ENCODE results near the gene ATP6V0E2. TPM values are rescaled to one million over a fixed set of nuclear protein-coding genes. Genes with fewer than 3 reads are reported as not detected.

ATP6V0E2 gene
- 10 to 100 TPM; 17.9 to 55.1 (median 32.7) TPM for total RNA-seq

DNA sequence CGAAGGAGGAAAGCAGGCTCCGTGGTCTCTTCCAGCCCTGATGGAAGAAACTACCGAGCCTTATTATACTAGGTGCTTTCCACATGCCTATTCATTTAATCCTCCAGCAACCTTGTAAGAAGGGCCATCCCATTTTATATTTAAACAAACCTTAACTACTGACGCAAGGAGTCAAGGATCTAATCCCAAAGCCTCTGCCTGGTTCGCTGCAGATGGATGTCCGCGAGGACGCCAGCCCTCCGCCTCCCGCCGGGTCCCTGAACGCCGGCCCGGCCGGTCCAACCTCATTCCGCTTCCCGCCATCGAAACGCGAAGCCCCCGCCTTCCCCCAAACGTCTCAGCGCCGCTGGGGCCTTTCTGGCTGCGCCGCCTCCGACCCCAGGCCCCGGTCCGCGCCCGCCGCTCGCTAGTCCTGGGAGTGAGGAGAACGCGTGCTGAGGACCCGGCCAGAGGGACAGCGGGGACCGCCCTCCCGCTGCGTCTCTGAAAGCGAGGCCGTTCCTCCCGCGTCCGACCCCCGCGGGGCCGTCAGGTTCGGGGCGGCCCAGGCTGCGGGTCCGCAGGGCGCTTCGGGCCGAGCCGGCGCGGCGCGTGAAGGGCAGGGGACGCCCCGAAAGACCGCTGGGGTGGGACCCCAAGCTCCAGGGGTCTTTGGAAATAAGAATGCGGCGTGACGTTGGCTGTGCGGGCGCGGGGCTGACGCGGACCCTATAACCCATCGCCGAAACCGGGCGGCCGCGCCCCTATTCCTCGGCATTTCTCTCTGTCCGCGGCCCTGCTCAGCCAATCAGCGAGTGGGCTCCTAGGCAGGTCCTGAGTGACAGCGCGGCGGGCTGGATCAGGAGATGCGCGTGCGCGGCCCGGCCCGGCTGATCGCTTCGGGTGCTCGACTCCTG is at the start of gene ATP6V0E2:
Gene ATP6V0E2 (plus strand): TSS at position 896 of the 896 bp plus-strand sequence. CDS start 97 bp downstream, outside the sequence.
- H3K27me3 ChIP-seq: no peaks in the 10 kb centered on the region
- H3K27ac ChIP-seq (replicated peaks in 1 of 4): peak within 1 kb of the TSS; percentile 93 to 97 (median 96)
- peaks cover 22 to 33% (median 25%) of the 10 kb centered on the region in 4 donors for H3K4me1 ChIP-seq
- peak; percentile 98 for DNase-seq (ENCODE audit: extremely low spot score)
- peaks cover 0 to 29% (median 14%) of the 10 kb centered on the region in 4 donors for H3K36me3 ChIP-seq
- 2% methylated on average over 4 of the region's 93 CpGs for WGBS
- peak within 1 kb of the TSS; percentile 83 to 94 (median 92) for H3K4me3 ChIP-seq
- intact Hi-C loops (cut with DNase I): loop anchor here (5.0 kb wide), 1 partner anchor 36 kb away; the partner anchor contains the start of gene ZNF862
- TF ChIP-seq POLR2A (IDR thresholded peaks at IDR 0.05; ENCODE audit: low read depth) (no peak), EP300 (IDR thresholded peaks at IDR 0.05) (no peak), POLR2AphosphoS5 (IDR thresholded peaks at IDR 0.05) (peak; percentile 87 to 91)
- TF ChIP-seq, protein P1, sequence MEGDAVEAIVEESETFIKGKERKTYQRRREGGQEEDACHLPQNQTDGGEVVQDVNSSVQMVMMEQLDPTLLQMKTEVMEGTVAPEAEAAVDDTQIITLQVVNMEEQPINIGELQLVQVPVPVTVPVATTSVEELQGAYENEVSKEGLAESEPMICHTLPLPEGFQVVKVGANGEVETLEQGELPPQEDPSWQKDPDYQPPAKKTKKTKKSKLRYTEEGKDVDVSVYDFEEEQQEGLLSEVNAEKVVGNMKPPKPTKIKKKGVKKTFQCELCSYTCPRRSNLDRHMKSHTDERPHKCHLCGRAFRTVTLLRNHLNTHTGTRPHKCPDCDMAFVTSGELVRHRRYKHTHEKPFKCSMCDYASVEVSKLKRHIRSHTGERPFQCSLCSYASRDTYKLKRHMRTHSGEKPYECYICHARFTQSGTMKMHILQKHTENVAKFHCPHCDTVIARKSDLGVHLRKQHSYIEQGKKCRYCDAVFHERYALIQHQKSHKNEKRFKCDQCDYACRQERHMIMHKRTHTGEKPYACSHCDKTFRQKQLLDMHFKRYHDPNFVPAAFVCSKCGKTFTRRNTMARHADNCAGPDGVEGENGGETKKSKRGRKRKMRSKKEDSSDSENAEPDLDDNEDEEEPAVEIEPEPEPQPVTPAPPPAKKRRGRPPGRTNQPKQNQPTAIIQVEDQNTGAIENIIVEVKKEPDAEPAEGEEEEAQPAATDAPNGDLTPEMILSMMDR (IDR thresholded peaks at IDR 0.05): no peak
- no peaks in the 10 kb centered on the region for H3K9me3 ChIP-seq

DNA sequence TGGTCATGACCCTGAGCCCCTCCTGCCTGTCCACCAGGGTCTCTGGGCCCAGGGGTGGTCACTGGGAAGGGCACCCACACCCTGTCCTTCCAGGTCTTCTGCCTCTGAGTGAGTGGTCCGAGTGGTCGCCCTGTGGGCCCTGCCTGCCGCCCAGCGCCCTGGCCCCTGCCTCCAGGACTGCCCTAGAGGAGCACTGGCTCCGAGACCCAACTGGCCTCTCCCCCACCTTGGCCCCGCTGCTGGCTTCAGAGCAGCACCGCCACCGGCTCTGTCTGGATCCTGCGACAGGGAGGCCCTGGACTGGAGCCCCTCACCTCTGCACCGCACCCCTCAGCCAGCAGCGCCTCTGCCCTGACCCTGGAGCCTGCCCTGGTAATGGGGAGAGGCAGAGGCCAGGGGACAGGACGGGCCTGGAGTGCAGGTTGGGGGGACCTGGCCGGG is 49.4 kb upstream of the ATP6V0E2 start:
- no peak for DNase-seq (ENCODE audit: extremely low spot score)
- Histone ChIP-seq H3K27ac (replicated peaks in 1 of 4) (no peak overlapping the region), H3K9me3 (no peaks in the 10 kb centered on the region), H3K4me3 (no peak overlapping the region), H3K36me3 (no peaks in the 10 kb centered on the region), H3K4me1 (no peaks in the 10 kb centered on the region), H3K27me3 (no peaks in the 10 kb centered on the region)
- intact Hi-C loops (cut with DNase I): no loop called here
- no CpG with 5 or more reads among the region's 13 CpGs for WGBS
- TF ChIP-seq, protein P1 (IDR thresholded peaks at IDR 0.05): no peak
- no peak for TF ChIP-seq POLR2A (IDR thresholded peaks at IDR 0.05; ENCODE audit: low read depth)
- no peak for TF ChIP-seq EP300 (IDR thresholded peaks at IDR 0.05)
- TF ChIP-seq POLR2AphosphoS5 (IDR thresholded peaks at IDR 0.05): no peak

DNA sequence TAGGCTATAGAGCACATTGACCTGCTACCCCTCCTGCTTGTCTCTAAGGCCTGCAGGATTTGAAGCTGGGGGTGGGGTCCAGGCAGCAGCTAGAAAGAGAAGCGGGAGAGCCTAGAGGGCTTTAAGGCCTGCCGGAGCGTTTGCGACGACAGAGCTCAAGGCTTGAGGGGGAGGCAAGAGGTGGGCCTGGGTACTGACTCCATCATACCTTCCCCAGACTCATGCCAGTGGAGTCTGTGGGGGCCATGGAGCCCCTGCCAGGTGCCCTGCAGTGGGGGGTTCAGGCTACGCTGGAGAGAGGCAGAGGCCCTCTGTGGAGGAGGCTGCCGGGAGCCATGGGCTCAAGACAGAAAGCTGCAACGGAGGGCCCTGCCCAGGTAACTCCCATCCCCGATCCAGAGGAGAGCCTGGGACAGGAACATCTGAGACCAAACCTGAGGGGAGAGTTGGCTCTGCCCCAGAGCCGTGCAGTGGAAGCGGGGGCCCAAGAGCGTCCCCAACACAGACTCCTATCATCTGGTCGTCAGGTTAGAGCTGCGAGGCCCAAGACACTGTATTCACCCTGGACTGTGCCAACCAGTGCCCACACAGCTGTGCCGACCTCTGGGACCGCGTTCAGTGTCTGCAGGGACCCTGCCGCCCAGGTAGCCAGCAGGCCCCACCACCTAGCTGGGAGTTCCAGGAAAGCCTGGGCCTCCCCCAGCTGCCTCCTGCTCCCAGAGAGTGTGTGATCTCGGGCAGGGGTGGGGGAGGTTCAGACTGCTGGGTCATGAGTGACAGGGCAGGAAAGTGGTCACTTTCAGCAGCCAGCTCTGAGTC is 48.8 kb upstream of the ATP6V0E2 start:
- no peaks in the 10 kb centered on the region for H3K4me1 ChIP-seq
- no peaks in the 10 kb centered on the region for H3K36me3 ChIP-seq
- H3K27me3 ChIP-seq: no peaks in the 10 kb centered on the region
- no peak overlapping the region for H3K4me3 ChIP-seq
- DNase-seq (ENCODE audit: extremely low spot score): no peak
- H3K27ac ChIP-seq (replicated peaks in 1 of 4): no peak overlapping the region
- TF ChIP-seq, protein P1 (IDR thresholded peaks at IDR 0.05): no peak
- no peak for TF ChIP-seq POLR2A (IDR thresholded peaks at IDR 0.05; ENCODE audit: low read depth)
- TF ChIP-seq EP300 (IDR thresholded peaks at IDR 0.05): no peak
- no peak for TF ChIP-seq POLR2AphosphoS5 (IDR thresholded peaks at IDR 0.05)
- WGBS: 97% methylated on average over 6 of the region's 19 CpGs
- no peaks in the 10 kb centered on the region for H3K9me3 ChIP-seq
- intact Hi-C loops (cut with DNase I): no loop called here

DNA sequence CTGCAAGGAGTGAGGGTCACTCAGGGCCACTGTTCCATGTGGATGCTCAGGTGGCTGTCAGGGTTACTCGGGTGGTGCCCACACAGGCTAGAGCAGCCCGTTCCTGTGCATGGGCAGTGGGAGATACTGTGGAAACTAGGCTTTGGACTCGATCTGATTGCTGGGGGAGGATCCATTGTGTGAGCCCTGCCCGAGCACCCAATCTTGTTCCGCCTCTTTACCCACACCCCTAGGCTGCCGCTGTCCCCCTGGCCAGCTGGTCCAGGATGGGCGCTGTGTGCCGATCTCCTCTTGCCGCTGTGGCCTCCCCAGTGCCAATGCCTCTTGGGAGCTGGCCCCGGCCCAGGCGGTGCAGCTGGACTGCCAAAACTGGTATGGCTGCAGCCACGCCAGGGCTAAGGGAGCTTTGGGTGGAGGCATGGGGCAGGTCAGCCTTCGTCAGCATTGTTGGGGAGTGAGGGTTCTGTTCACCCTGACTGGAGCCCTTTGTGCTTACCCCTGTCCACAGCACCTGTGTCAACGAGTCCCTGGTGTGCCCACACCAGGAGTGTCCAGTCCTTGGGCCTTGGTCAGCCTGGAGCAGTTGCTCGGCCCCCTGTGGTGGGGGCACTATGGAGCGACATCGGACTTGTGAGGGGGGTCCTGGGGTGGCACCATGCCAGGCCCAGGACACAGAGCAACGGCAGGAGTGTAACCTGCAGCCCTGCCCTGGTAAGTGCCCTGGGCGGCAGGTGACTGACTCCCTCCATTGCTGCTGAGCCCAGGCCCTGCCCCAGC is 48.0 kb upstream of the ATP6V0E2 start:
- H3K27ac ChIP-seq (replicated peaks in 1 of 4): no peak overlapping the region
- no peaks in the 10 kb centered on the region for H3K4me1 ChIP-seq
- intact Hi-C loops (cut with DNase I): no loop called here
- H3K27me3 ChIP-seq: peaks cover 0 to 2% (median 0%) of the 10 kb centered on the region in 4 donors
- no peaks in the 10 kb centered on the region for H3K9me3 ChIP-seq
- no peak for DNase-seq (ENCODE audit: extremely low spot score)
- TF ChIP-seq, protein P1 (IDR thresholded peaks at IDR 0.05): no peak
- TF ChIP-seq POLR2A (IDR thresholded peaks at IDR 0.05; ENCODE audit: low read depth): no peak
- TF ChIP-seq EP300 (IDR thresholded peaks at IDR 0.05): no peak
- TF ChIP-seq POLR2AphosphoS5 (IDR thresholded peaks at IDR 0.05): no peak
- no peak overlapping the region for H3K4me3 ChIP-seq
- H3K36me3 ChIP-seq: no peaks in the 10 kb centered on the region
- 90% methylated on average over 2 of the region's 19 CpGs for WGBS
